Parathyroid adenoma (tissue), 2 donors: Measurements from ENCODE around the gene TANGO2.

Source experiments
- H2AFZ ChIP-seq: fragments of 300-600 bp; sonication (generic); one replicate; pipeline ENCODE4 v1.7.0; 2017; ENCODE audit warnings: antibody characterized with exemption, mild to moderate bottlenecking
- H3K27ac ChIP-seq: fragments of 300-600 bp; sonication (generic); one replicate; pipeline ENCODE4 v1.7.0; 2017
- H3K27me3 ChIP-seq: fragments of 300-600 bp; sonication (generic); one replicate; pipeline ENCODE4 v1.7.0; 2017; ENCODE audit warnings: low read length; ENCODE audit not compliant: control insufficient read depth, insufficient read depth
- H3K36me3 ChIP-seq: fragments of 300-600 bp; sonication (generic); one replicate; pipeline ENCODE4 v1.7.0; 2017; ENCODE audit warnings: low read length; ENCODE audit not compliant: control insufficient read depth, insufficient read depth
- H3K4me1 ChIP-seq: fragments of 300-600 bp; sonication (generic); one replicate; pipeline ENCODE4 v1.7.0; 2017; ENCODE audit warnings: control low read depth
- H3K4me2 ChIP-seq: fragments of 300-600 bp; sonication (generic); one replicate; pipeline ENCODE4 v1.7.0; 2017; ENCODE audit warnings: low read length
- H3K4me3 ChIP-seq: fragments of 300-600 bp; sonication (generic); one replicate; pipeline ENCODE4 v1.7.0; 2017; ENCODE audit warnings: low read depth, low read length
- H3K79me2 ChIP-seq: fragments of 300-600 bp; sonication (generic); one replicate; pipeline ENCODE4 v1.7.0; 2017; ENCODE audit warnings: control low read depth
- H3K9ac ChIP-seq: fragments of 300-600 bp; sonication (generic); one replicate; pipeline ENCODE4 v1.7.0; 2017; ENCODE audit warnings: mild to moderate bottlenecking
- H3K9me3 ChIP-seq: fragments of 300-600 bp; sonication (generic); one replicate; pipeline ENCODE4 v1.7.0; 2017; ENCODE audit warnings: low read length; ENCODE audit not compliant: control insufficient read depth
- CTCF ChIP-seq: fragments of 300-600 bp; sonication (generic); IDR thresholded peaks from one replicate; pipeline ENCODE4 v1.7.0; 2017; ENCODE audit warnings: antibody characterized with exemption, mild to moderate bottlenecking
- donor health status: primary hyperparathyroidism.

The TANGO2 gene

GRCh38 chr22:19986410-19987341 is 34.2 kb upstream of the TANGO2 start:
- no peak overlapping the region for H3K9ac ChIP-seq
- peak overlapping the region; percentile 74 for H3K4me3 ChIP-seq
- H3K9me3 ChIP-seq: no peaks in the 10 kb centered on the region
- peaks cover 2% of the 10 kb centered on the region for H3K79me2 ChIP-seq
- H3K36me3 ChIP-seq: no peaks in the 10 kb centered on the region
- no peaks in the 10 kb centered on the region for H3K27me3 ChIP-seq
- H3K4me1 ChIP-seq: peaks cover 5% of the 10 kb centered on the region
- H3K4me2 ChIP-seq: peak overlapping the region; percentile 84
- peak overlapping the region; percentile 24 for H3K27ac ChIP-seq
- H2AFZ ChIP-seq: peak overlapping the region; percentile 73
- no peak for TF ChIP-seq CTCF

- peaks cover 5% of the 10 kb centered on the region for H3K4me1 ChIP-seq
- no peaks in the 10 kb centered on the region for H3K36me3 ChIP-seq
- H3K27me3 ChIP-seq: no peaks in the 10 kb centered on the region
- TF ChIP-seq CTCF: no peak
- peaks cover 2% of the 10 kb centered on the region for H3K79me2 ChIP-seq
- no peaks in the 10 kb centered on the region for H3K9me3 ChIP-seq
- no peak overlapping the region for H3K4me2 ChIP-seq
- no peak overlapping the region for H3K9ac ChIP-seq
- no peak overlapping the region for H3K27ac ChIP-seq
- no peak overlapping the region for H3K4me3 ChIP-seq
- H2AFZ ChIP-seq: no peak overlapping the region
These were observed 33.3 kb upstream of the TANGO2 start for GRCh38 chr22:19987394-19988306.

- H3K27ac ChIP-seq: no peak overlapping the region
- H2AFZ ChIP-seq: no peak overlapping the region
- no peaks in the 10 kb centered on the region for H3K9me3 ChIP-seq
- H3K4me1 ChIP-seq: peaks cover 5% of the 10 kb centered on the region
- H3K27me3 ChIP-seq: no peaks in the 10 kb centered on the region
- H3K9ac ChIP-seq: no peak overlapping the region
- no peak overlapping the region for H3K4me2 ChIP-seq
- H3K79me2 ChIP-seq: peaks cover 2% of the 10 kb centered on the region
- TF ChIP-seq CTCF: no peak
- no peak overlapping the region for H3K4me3 ChIP-seq
- no peaks in the 10 kb centered on the region for H3K36me3 ChIP-seq
These were observed 32.5 kb upstream of the TANGO2 start for GRCh38 chr22:19988331-19988808.

GRCh38 chr22:19988965-19989724 is 31.8 kb upstream of the TANGO2 start:
- no peak overlapping the region for H3K4me2 ChIP-seq
- peaks cover 2% of the 10 kb centered on the region for H3K79me2 ChIP-seq
- no peak overlapping the region for H3K4me3 ChIP-seq
- H3K27me3 ChIP-seq: no peaks in the 10 kb centered on the region
- no peak overlapping the region for H3K27ac ChIP-seq
- TF ChIP-seq CTCF: no peak
- no peak overlapping the region for H2AFZ ChIP-seq
- peaks cover 5% of the 10 kb centered on the region for H3K4me1 ChIP-seq
- no peaks in the 10 kb centered on the region for H3K9me3 ChIP-seq
- H3K9ac ChIP-seq: no peak overlapping the region
- H3K36me3 ChIP-seq: no peaks in the 10 kb centered on the region
